NCI-H2107 (cell line): Measurements from ENCODE around the gene BRD3OS.

ENCODE experiments used
- DNase-seq: peaks from one replicate; lab custom pipeline; 2025; lab: John Stamatoyannopoulos, UW

The BRD3OS gene

GRCh38 chr9:134034215-134035040 is 9.1 kb downstream of the BRD3OS start:
- no peak for DNase-seq

GRCh38 chr9:134035041-134036039 is 10.1 kb downstream of the BRD3OS start:
- DNase-seq: no peak

- DNase-seq: no peak
Measured at GRCh38 chr9:134036130-134036529, 10.8 kb downstream of the BRD3OS start.

GRCh38 chr9:134037641-134038040 is 12.4 kb downstream of the BRD3OS start:
- DNase-seq: no peak

- DNase-seq: no peak
Measured at GRCh38 chr9:134039386-134040175, 14.3 kb downstream of the BRD3OS start.

GRCh38 chr9:134040176-134040565 is 14.9 kb downstream of the BRD3OS start:
- no peak for DNase-seq

- DNase-seq: no peak
Measured at GRCh38 chr9:134040781-134041648, 15.7 kb downstream of the BRD3OS start.

GRCh38 chr9:134041649-134041962 is 16.3 kb downstream of the BRD3OS start:
- no peak for DNase-seq

GRCh38 chr9:134043531-134043988 is 18.3 kb downstream of the BRD3OS start:
- no peak for DNase-seq

GRCh38 chr9:134044944-134045343 is 19.7 kb downstream of the BRD3OS start:
- DNase-seq: no peak

GRCh38 chr9:134045841-134046544 is 20.7 kb downstream of the BRD3OS start:
- DNase-seq: no peak

- no peak for DNase-seq
Measured at GRCh38 chr9:134046894-134047681, 21.8 kb downstream of the BRD3OS start.

- DNase-seq: no peak
Measured at GRCh38 chr9:134047868-134048581, 22.7 kb downstream of the BRD3OS start.

GRCh38 chr9:134048582-134048968 is 23.3 kb downstream of the BRD3OS start:
- DNase-seq: no peak

- DNase-seq: no peak
Measured at GRCh38 chr9:134049236-134049635, 24.0 kb downstream of the BRD3OS start.

GRCh38 chr9:134049772-134050588 is 24.7 kb downstream of the BRD3OS start:
- DNase-seq: no peak

- no peak for DNase-seq
Measured at GRCh38 chr9:134050726-134051125, 25.4 kb downstream of the BRD3OS start.

GRCh38 chr9:134051319-134051718 is 26.0 kb downstream of the BRD3OS start:
- no peak for DNase-seq
